ENCODE results near the gene APPBP2. TPM values are rescaled to one million over a fixed set of nuclear protein-coding genes. Genes with fewer than 3 reads are reported as not detected.

Gene APPBP2
- total and polyA plus RNA-seq, 2 of the 8 experiments (the other 6 are each of a cell fraction or from before 2014, with no cell fraction given), result 3.3 to 18.0 TPM

GRCh38 chr17:60396412-60396811, 129.6 kb downstream of the APPBP2 start (continued):
- TF ChIP-seq CBX5 (IDR thresholded peaks at IDR 0.05; ENCODE audit: low read depth, low read length), result no peak
- TF ChIP-seq ATF3 (IDR thresholded peaks at IDR 0.05; ENCODE audit: insufficient read depth, low read depth, low read length), result no peak
- TF ChIP-seq RBBP5 (IDR thresholded peaks at IDR 0.05; ENCODE audit: borderline replicate concordance, low read depth, low read length), result no peak
- no peak for TF ChIP-seq CBX8 (IDR thresholded peaks at IDR 0.05; ENCODE audit: borderline replicate concordance, low read depth, low read length)
- no peak for TF ChIP-seq RFX5 (IDR thresholded peaks at IDR 0.05; ENCODE audit: borderline replicate concordance, low read depth, low read length)

All from H1 (cell line).